T-cell (primary cell): ENCODE results near the gene DNAH6. TPM values are rescaled to one million over a fixed set of nuclear protein-coding genes. Genes with fewer than 3 reads are reported as not detected.

Experiments
- ATAC-seq, 4 experiments: fragments of 200-7000 bp in 3 of 4; fragments of 150-1000 bp in 1 of 4; cut with Tn5 transposase; replicated peaks in 1 of 4; 1 replicate in 3 of 4; 2 replicates in 1 of 4; pipeline ENCODE4 v1.10.0; 2021; ENCODE audit warnings: moderate library complexity in 3 of 4, mild to moderate bottlenecking in 2 of 4, moderate number of reproducible peaks in 1 of 4
- CTCF ChIA-PET, 2 donors: fragments of 300-600 bp; sonication (Branson Sonifier 250); formaldehyde crosslinking; loops; one replicate each; lab custom pipeline; 2022; ENCODE audit warnings: antibody characterized with exemption in 2 of 2; lab: Charles Lee
- POLR2A ChIA-PET, 2 donors: fragments of 300-600 bp; sonication (Branson Sonifier 250); formaldehyde crosslinking; loops; one replicate each; lab custom pipeline; 2022; ENCODE audit warnings: antibody characterized with exemption in 2 of 2; lab: Charles Lee
- DNase-seq, 35 experiments: peaks; one replicate each; pipeline versions ENCODE4 v3.0.0 to v3.0.0-alpha.2; 2013 to 2023
- H3K27ac ChIP-seq: one replicate; pipeline ENCODE4 v1.5.1; 2013; ENCODE audit warnings: low read length
- H3K27me3 ChIP-seq, 2 experiments: replicated peaks in 1 of 2; 1 replicate in 1 of 2; 2 replicates in 1 of 2; pipeline versions ENCODE4 v1.6.1 to v1.7.0; 2013; ENCODE audit warnings: low read length in 1 of 2, mixed read lengths in 1 of 2; ENCODE audit not compliant: control insufficient read depth in 2 of 2, insufficient read depth in 2 of 2; ENCODE audit errors: extremely low read depth in 1 of 2
- H3K36me3 ChIP-seq, 2 donors: 1 replicate in 1 of 2; 2 replicates in 1 of 2; pipeline versions ENCODE4 v1.6.1 to v1.7.0; 2013; ENCODE audit warnings: low read length in 1 of 2; ENCODE audit not compliant: control insufficient read depth in 2 of 2, insufficient read depth in 1 of 2; ENCODE audit errors: extremely low read depth in 1 of 2
- H3K4me1 ChIP-seq, 2 experiments: 1 replicate in 1 of 2; 2 replicates in 1 of 2; pipeline versions ENCODE4 v1.6.1 to v1.7.0; 2013; ENCODE audit warnings: low read length in 2 of 2, mixed read lengths in 1 of 2; ENCODE audit not compliant: insufficient read depth in 2 of 2, control insufficient read depth in 1 of 2; ENCODE audit errors: extremely low read depth in 1 of 2
- H3K4me3 ChIP-seq, 2 donors: 1 replicate in 1 of 2; 2 replicates in 1 of 2; pipeline versions ENCODE4 v1.5.1 to v1.7.0; 2013; ENCODE audit warnings: mild to moderate bottlenecking in 2 of 2, low read length in 1 of 2, moderate library complexity in 1 of 2; ENCODE audit not compliant: control insufficient read depth in 1 of 2; ENCODE audit errors: extremely low read depth in 1 of 2
- H3K9me3 ChIP-seq: 2 replicates; pipeline ENCODE4 v1.7.0; 2013
- H3K27ac Mint-ChIP-seq, 2 donors: one replicate each; pipeline ENCODE4 v1.8.0; 2020 to 2021; ENCODE audit warnings: mild to moderate bottlenecking in 2 of 2, mixed read lengths in 2 of 2
- H3K27me3 Mint-ChIP-seq, 2 donors: one replicate each; pipeline ENCODE4 v1.8.0; 2021 to 2022; ENCODE audit warnings: mixed read lengths in 2 of 2
- H3K36me3 Mint-ChIP-seq: one replicate; pipeline ENCODE4 v1.8.0; 2021; ENCODE audit warnings: mixed read lengths
- H3K4me1 Mint-ChIP-seq, 3 donors: one replicate each; pipeline ENCODE4 v1.8.0; 2020 to 2022; ENCODE audit warnings: mixed read lengths in 3 of 3, mild to moderate bottlenecking in 1 of 3
- H3K4me3 Mint-ChIP-seq, 3 donors: one replicate each; pipeline ENCODE4 v1.8.0; 2020 to 2022; ENCODE audit warnings: mild to moderate bottlenecking in 3 of 3, mixed read lengths in 3 of 3, moderate library complexity in 3 of 3
- H3K9me3 Mint-ChIP-seq, 3 donors: one replicate each; pipeline ENCODE4 v1.8.0; 2020 to 2022; ENCODE audit warnings: mixed read lengths in 3 of 3
- WGBS: methylation state at CpG from one replicate; pipeline ENCODE4 v1.1.5; 2013; ENCODE audit warnings: missing lambda C conversion rate; ENCODE audit not compliant: insufficient coverage; 5-methylcytosine and 5-hydroxymethylcytosine counted together
- total RNA-seq, 35 experiments: library from RNA in 6 of 35; stranded (reverse) in 6 of 35; fragments of 120-200 nt in 1 of 35; gene quantifications; one replicate each; pipeline versions ENCODE4 v1.2.1 to v1.2.4 and lab custom pipeline; 2013 to 2026

Gene DNAH6
- total RNA-seq, 5 donors from 2014 or later (not counting 1 experiment from before 2014, with no cell fraction given): 0.44 to 2.0 (median 1.2) TPM

DNA sequence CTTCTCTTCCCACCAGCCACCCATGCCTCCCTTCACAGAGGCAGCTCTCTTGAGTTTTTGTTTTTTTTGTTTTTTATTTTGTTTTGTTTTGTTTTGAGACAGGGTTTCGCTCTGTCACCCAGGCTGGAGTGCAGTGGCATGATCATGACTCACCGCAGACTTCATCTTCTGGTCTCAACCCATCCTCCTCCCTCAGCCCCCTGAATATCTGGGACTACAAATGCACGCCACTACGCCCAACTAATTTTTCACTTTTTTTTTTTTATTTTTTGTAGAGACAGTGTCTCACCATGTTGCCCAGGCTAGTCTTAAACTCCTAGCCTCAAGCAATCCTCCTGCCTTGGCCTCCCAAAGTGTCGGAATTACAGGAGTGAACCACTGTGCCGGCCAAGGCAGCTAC, 203.1 kb downstream of the DNAH6 start:
- ChIA-PET CTCF (no interaction called here), POLR2A (no interaction called here)
- peak in 3 of 35 experiments; percentile 12 to 17 (median 16) for DNase-seq
- WGBS: 87% methylated on average over 3 of the region's 6 CpGs
- Mint-ChIP-seq H3K27ac (peak overlapping the region; percentile 68 to 95), H3K9me3 (no peaks in the 10 kb centered on the region), H3K4me3 (peak overlapping the region; percentile 54 to 81 (median 61)), H3K27me3 (no peaks in the 10 kb centered on the region), H3K4me1 (peaks cover 43 to 67% (median 56%) of the 10 kb centered on the region in 3 donors), H3K36me3 (no peaks in the 10 kb centered on the region)
- ATAC-seq: peak in 2 of 4 experiments; percentile 50 to 76
- Histone ChIP-seq H3K4me3 (peak overlapping the region in 1 of 2 donors; percentile 29), H3K27ac (no peak overlapping the region), H3K4me1 (peaks cover 15 to 28% of the 10 kb centered on the region in 2 experiments), H3K36me3 (no peaks in the 10 kb centered on the region), H3K27me3 (no peaks in the 10 kb centered on the region), H3K9me3 (no peaks in the 10 kb centered on the region)

DNA sequence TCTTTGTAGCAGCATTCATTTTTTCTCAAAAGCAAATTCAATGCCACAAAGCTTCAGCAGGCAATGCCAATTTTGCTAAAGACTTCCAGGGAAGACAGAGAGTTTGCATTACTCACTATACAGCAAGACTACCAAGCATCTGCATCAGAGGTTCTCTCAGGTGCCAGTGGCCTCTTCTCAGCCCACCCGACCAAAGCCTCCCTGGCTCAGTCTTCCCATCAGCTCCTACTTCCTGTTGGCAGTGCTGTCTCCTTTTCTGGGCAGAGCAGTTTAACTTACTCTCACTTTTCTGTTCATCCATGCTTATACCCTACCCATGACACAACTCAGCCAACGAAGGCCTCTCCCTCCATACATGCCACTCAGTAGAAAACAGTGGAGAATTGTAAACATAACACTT, 207.5 kb downstream of the DNAH6 start:
- WGBS: 56% methylated on average over 2 of the region's 2 CpGs
- Mint-ChIP-seq H3K9me3 (no peaks in the 10 kb centered on the region), H3K27ac (peak overlapping the region; percentile 61 to 65), H3K27me3 (no peaks in the 10 kb centered on the region), H3K4me1 (peaks cover 25 to 51% (median 41%) of the 10 kb centered on the region in 3 donors), H3K4me3 (peak overlapping the region in 1 of 3 donors; percentile 38), H3K36me3 (peaks cover 6% of the 10 kb centered on the region)
- H3K27me3 ChIP-seq: no peaks in the 10 kb centered on the region
- ATAC-seq (no peak), DNase-seq (no peak)
- POLR2A ChIA-PET: no interaction called here
- CTCF ChIA-PET: no interaction called here
- H3K4me1 ChIP-seq: peaks cover 7 to 8% of the 10 kb centered on the region in 2 experiments
- H3K27ac ChIP-seq: no peak overlapping the region
- H3K9me3 ChIP-seq: no peaks in the 10 kb centered on the region
- no peaks in the 10 kb centered on the region for H3K36me3 ChIP-seq
- no peak overlapping the region for H3K4me3 ChIP-seq

DNA sequence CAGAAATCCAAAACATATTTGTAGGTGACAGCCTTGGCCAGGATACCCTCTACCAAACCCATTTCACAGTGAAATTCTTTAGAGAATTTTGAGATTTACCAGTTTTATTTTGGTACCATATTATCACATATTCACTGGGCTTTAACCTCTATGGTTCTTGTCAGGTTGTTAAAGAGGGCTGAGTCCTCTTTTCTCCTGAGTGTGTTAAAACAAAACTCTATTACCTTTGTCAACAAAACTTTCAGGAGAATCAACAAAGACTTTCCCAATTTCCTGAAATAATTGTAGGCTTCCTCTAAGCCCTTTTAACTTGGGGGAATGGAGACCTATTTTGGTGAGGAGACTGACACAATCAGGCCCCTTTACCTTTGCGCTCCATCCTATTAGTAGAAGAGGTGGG, 209.4 kb downstream of the DNAH6 start:
- no peaks in the 10 kb centered on the region for H3K27me3 ChIP-seq
- H3K36me3 Mint-ChIP-seq: peaks cover 6% of the 10 kb centered on the region
- no peak for ATAC-seq
- peak overlapping the region in 1 of 2 donors; percentile 14 for H3K27ac Mint-ChIP-seq
- POLR2A ChIA-PET: no interaction called here
- peaks cover 7 to 8% of the 10 kb centered on the region in 2 experiments for H3K4me1 ChIP-seq
- no peak overlapping the region for H3K4me3 Mint-ChIP-seq
- no peak overlapping the region for H3K27ac ChIP-seq
- DNase-seq: no peak
- no peaks in the 10 kb centered on the region for H3K27me3 Mint-ChIP-seq
- H3K4me1 Mint-ChIP-seq: peaks cover 20 to 53% (median 46%) of the 10 kb centered on the region in 3 donors
- no peaks in the 10 kb centered on the region for H3K9me3 Mint-ChIP-seq
- WGBS: 60% methylated on average over 1 of the region's 1 CpG
- no peaks in the 10 kb centered on the region for H3K9me3 ChIP-seq
- CTCF ChIA-PET: no interaction called here
- H3K36me3 ChIP-seq: no peaks in the 10 kb centered on the region
- H3K4me3 ChIP-seq: no peak overlapping the region

DNA sequence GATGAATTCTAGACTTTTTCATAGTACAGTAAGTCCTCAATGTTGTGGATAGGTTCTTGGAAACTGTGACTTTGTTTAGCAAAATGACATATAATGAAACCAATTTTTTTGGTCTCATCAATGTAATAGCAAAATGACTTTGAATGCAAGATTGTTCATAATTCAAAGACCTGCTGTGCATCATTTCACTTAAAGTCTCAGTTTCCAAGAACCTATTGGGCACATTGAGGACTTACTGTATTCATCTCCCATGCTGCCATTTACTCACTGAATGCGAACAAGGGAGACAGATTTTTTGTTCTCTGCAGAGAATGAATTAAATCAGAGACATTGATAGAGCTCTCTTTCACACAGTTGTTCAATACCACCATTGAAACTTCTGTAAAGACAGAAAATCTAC, 211.0 kb downstream of the DNAH6 start:
- H3K9me3 Mint-ChIP-seq: no peaks in the 10 kb centered on the region
- no peaks in the 10 kb centered on the region for H3K9me3 ChIP-seq
- H3K27me3 Mint-ChIP-seq: no peaks in the 10 kb centered on the region
- ChIA-PET POLR2A (no interaction called here), CTCF (no interaction called here)
- H3K4me1 ChIP-seq: peaks cover 7 to 8% of the 10 kb centered on the region in 2 experiments
- no peak for ATAC-seq
- H3K27ac Mint-ChIP-seq: no peak overlapping the region
- H3K27me3 ChIP-seq: no peaks in the 10 kb centered on the region
- H3K4me3 ChIP-seq: no peak overlapping the region
- no peaks in the 10 kb centered on the region for H3K36me3 ChIP-seq
- WGBS: no CpG with 5 or more reads among the region's 1 CpG
- peaks cover 25 to 54% (median 44%) of the 10 kb centered on the region in 3 donors for H3K4me1 Mint-ChIP-seq
- DNase-seq: no peak
- H3K4me3 Mint-ChIP-seq: no peak overlapping the region
- no peak overlapping the region for H3K27ac ChIP-seq
- peaks cover 6% of the 10 kb centered on the region for H3K36me3 Mint-ChIP-seq

DNA sequence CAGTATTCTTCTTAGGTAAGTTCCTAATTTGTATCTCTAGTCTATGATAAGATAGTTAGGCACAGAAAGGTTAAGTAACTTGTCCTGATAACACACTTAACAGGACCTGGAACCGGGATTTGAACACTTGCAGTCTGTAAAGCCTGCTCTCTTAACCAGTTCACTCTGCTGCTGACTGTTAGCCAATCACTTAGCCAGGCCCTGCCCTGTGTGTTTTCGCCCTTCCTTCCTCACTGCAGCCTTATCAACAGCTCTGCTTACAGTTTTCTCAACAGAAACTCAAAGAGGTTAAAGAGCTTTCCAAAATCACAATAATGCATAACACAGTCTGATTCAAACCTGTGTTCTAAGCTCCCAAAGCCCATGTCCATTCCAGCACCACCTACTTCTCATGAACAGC, 212.9 kb downstream of the DNAH6 start:
- POLR2A ChIA-PET: no interaction called here
- Mint-ChIP-seq H3K9me3 (no peaks in the 10 kb centered on the region), H3K27ac (peak overlapping the region in 1 of 2 donors; percentile 58)

DNA sequence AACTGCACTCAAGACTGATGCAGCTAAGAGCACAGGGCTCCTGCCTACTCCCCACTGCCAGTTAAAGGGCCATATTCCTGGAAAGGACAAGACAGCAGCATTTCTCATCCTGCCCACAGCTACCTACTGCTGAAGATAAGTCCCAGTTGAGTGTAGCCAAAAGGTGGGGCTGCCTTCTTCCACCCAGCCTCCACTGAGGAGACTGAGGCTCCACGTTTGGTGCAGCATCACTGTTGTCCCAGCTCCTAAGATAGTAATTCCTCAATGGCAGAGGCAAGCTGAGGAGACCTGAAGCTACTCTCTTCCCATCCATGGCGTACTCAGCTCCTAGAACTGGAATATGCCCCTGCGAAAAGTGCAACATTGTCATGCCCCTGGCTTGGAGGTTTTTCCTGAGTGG, 214.9 kb downstream of the DNAH6 start:
- Histone ChIP-seq H3K36me3 (no peaks in the 10 kb centered on the region), H3K27ac (no peak overlapping the region), H3K4me1 (peaks cover 0 to 2% of the 10 kb centered on the region in 2 experiments), H3K27me3 (no peaks in the 10 kb centered on the region), H3K9me3 (no peaks in the 10 kb centered on the region), H3K4me3 (no peak overlapping the region)
- CTCF ChIA-PET: no interaction called here
- ATAC-seq (no peak), DNase-seq (no peak)
- Mint-ChIP-seq H3K27ac (peak overlapping the region in 1 of 2 donors; percentile 24), H3K36me3 (peaks cover 6% of the 10 kb centered on the region), H3K9me3 (no peaks in the 10 kb centered on the region), H3K4me3 (no peak overlapping the region), H3K4me1 (peaks cover 21 to 53% (median 39%) of the 10 kb centered on the region in 3 donors), H3K27me3 (no peaks in the 10 kb centered on the region)
- 71% methylated on average over 1 of the region's 3 CpGs for WGBS
- POLR2A ChIA-PET: interaction anchor here in 1 of 2 donors (1.0 kb wide), 1 partner anchor 132 kb away, joined by 3 read pairs; no protein-coding TSS in a partner anchor

More for the DNA sequence above, 212.9 kb downstream of the DNAH6 start:
- 74% methylated on average over 2 of the region's 2 CpGs for WGBS
- Histone ChIP-seq H3K4me3 (no peak overlapping the region), H3K36me3 (no peaks in the 10 kb centered on the region), H3K4me1 (peaks cover under 1 to 2% of the 10 kb centered on the region in 2 experiments), H3K27ac (no peak overlapping the region), H3K27me3 (no peaks in the 10 kb centered on the region), H3K9me3 (no peaks in the 10 kb centered on the region)
- Mint-ChIP-seq H3K4me3 (no peak overlapping the region), H3K36me3 (peaks cover 6% of the 10 kb centered on the region), H3K27me3 (no peaks in the 10 kb centered on the region), H3K4me1 (peaks cover 26 to 53% (median 41%) of the 10 kb centered on the region in 3 donors)
- no peak for DNase-seq
- ATAC-seq: no peak
- CTCF ChIA-PET: no interaction called here
